H7 (cell line): ENCODE measurements around the gene FUNDC2. TPM values are rescaled to one million over a fixed set of nuclear protein-coding genes. Genes with fewer than 3 reads are reported as not detected.
A peak's percentile ranks its signal among the peaks of the same experiment; 100 is the strongest.

Experiments
- DNase-seq: peaks from one replicate; pipeline ENCODE4 v3.0.0; 2012
- H3K27me3 ChIP-seq: 2 replicates; pipeline ENCODE4 v1.6.0; 2011; ENCODE audit warnings: mild to moderate bottlenecking, low read length; ENCODE audit not compliant: control insufficient read depth, insufficient read depth
- H3K36me3 ChIP-seq: replicated peaks from 2 replicates; pipeline ENCODE4 v1.5.1; 2011; ENCODE audit warnings: low read length; ENCODE audit not compliant: control insufficient read depth, insufficient read depth
- H3K4me3 ChIP-seq: 2 replicates; pipeline ENCODE4 v1.5.1; 2011; ENCODE audit warnings: low read depth, mild to moderate bottlenecking, control low read depth, low read length, moderate library complexity; ENCODE audit not compliant: insufficient read depth
- total RNA-seq: library from RNA; depleted of rRNA; stranded (reverse); fragments of >200 nt; shearing (Covaris generic); gene quantifications from 2 replicates; pipeline ENCODE4 v1.2.3, GENCODE V29; 2014

Gene FUNDC2
- total RNA-seq, 1 experiment from 2014 or later: 56.0 TPM

GRCh38 chrX:155046811-155047528 lies 20.3 kb downstream of the FUNDC2 start:
- no peak for DNase-seq
- Histone ChIP-seq H3K4me3 (no peak overlapping the region), H3K27me3 (no peaks in the 10 kb centered on the region), H3K36me3 (no peaks in the 10 kb centered on the region)

GRCh38 chrX:155048977-155049619 lies 22.5 kb downstream of the FUNDC2 start:
- no peaks in the 10 kb centered on the region for H3K36me3 ChIP-seq
- no peak overlapping the region for H3K4me3 ChIP-seq
- H3K27me3 ChIP-seq: no peaks in the 10 kb centered on the region
- DNase-seq: peak; percentile 46

GRCh38 chrX:155052738-155053498 lies 26.3 kb downstream of the FUNDC2 start:
- Histone ChIP-seq H3K36me3 (no peaks in the 10 kb centered on the region), H3K4me3 (no peak overlapping the region), H3K27me3 (no peaks in the 10 kb centered on the region)
- DNase-seq: no peak

- DNase-seq: no peak
- Histone ChIP-seq H3K27me3 (no peaks in the 10 kb centered on the region), H3K4me3 (no peak overlapping the region), H3K36me3 (no peaks in the 10 kb centered on the region)
These were observed 27.0 kb downstream of the FUNDC2 start for GRCh38 chrX:155053656-155054055.

GRCh38 chrX:155054255-155054654 lies 27.6 kb downstream of the FUNDC2 start:
- Histone ChIP-seq H3K36me3 (no peaks in the 10 kb centered on the region), H3K4me3 (no peak overlapping the region), H3K27me3 (no peaks in the 10 kb centered on the region)
- no peak for DNase-seq

GRCh38 chrX:155055494-155055893 lies 28.9 kb downstream of the FUNDC2 start:
- DNase-seq: no peak
- Histone ChIP-seq H3K4me3 (no peak overlapping the region), H3K36me3 (no peaks in the 10 kb centered on the region), H3K27me3 (no peaks in the 10 kb centered on the region)

GRCh38 chrX:155056471-155056870 lies 29.8 kb downstream of the FUNDC2 start:
- no peak for DNase-seq
- Histone ChIP-seq H3K27me3 (no peaks in the 10 kb centered on the region), H3K4me3 (no peak overlapping the region), H3K36me3 (no peaks in the 10 kb centered on the region)

GRCh38 chrX:155056877-155057792 lies 30.5 kb downstream of the FUNDC2 start:
- peak; percentile 32 for DNase-seq
- H3K4me3 ChIP-seq: no peak overlapping the region
- no peaks in the 10 kb centered on the region for H3K27me3 ChIP-seq
- no peaks in the 10 kb centered on the region for H3K36me3 ChIP-seq

- H3K27me3 ChIP-seq: no peaks in the 10 kb centered on the region
These were observed 35.1 kb downstream of the FUNDC2 start for GRCh38 chrX:155061760-155062159.

GRCh38 chrX:155065035-155065734 lies 38.5 kb downstream of the FUNDC2 start:
- Histone ChIP-seq H3K27me3 (no peaks in the 10 kb centered on the region), H3K4me3 (no peak overlapping the region), H3K36me3 (no peaks in the 10 kb centered on the region)
- no peak for DNase-seq

More at GRCh38 chrX:155061760-155062159, 35.1 kb downstream of the FUNDC2 start:
- H3K36me3 ChIP-seq: no peaks in the 10 kb centered on the region
- no peak overlapping the region for H3K4me3 ChIP-seq
- DNase-seq: no peak

GRCh38 chrX:155068165-155068564 lies 41.5 kb downstream of the FUNDC2 start:
- Histone ChIP-seq H3K4me3 (no peak overlapping the region), H3K27me3 (no peaks in the 10 kb centered on the region), H3K36me3 (no peaks in the 10 kb centered on the region)
- no peak for DNase-seq

- DNase-seq: no peak
- no peaks in the 10 kb centered on the region for H3K27me3 ChIP-seq
These were observed 42.8 kb downstream of the FUNDC2 start for GRCh38 chrX:155069414-155069813.

GRCh38 chrX:155070038-155070437 lies 43.4 kb downstream of the FUNDC2 start:
- peak overlapping the region; percentile 52 for H3K4me3 ChIP-seq
- DNase-seq: no peak
- no peaks in the 10 kb centered on the region for H3K36me3 ChIP-seq
- no peaks in the 10 kb centered on the region for H3K27me3 ChIP-seq

More at GRCh38 chrX:155069414-155069813, 42.8 kb downstream of the FUNDC2 start:
- Histone ChIP-seq H3K36me3 (no peaks in the 10 kb centered on the region), H3K4me3 (no peak overlapping the region)

- no peaks in the 10 kb centered on the region for H3K36me3 ChIP-seq
- no peaks in the 10 kb centered on the region for H3K27me3 ChIP-seq
- no peak for DNase-seq
- peak overlapping the region; percentile 52 for H3K4me3 ChIP-seq
These were observed 44.0 kb downstream of the FUNDC2 start for GRCh38 chrX:155070663-155070974.
